GM12878 (cell line): ENCODE results near the gene SMC3. TPM values are rescaled to one million over a fixed set of nuclear protein-coding genes. Genes with fewer than 3 reads are reported as not detected.
A peak's percentile ranks its signal among the peaks of the same experiment; 100 is the strongest.

Source experiments
- ATF7 ChIP-seq: fragments of 450-650 bp; IDR thresholded peaks from 2 replicates; pipeline ENCODE4 v1.6.1; 2016; ENCODE audit warnings: low read depth, mild to moderate bottlenecking
- BCLAF1 ChIP-seq: fragments of 450-650 bp; IDR thresholded peaks from 2 replicates; pipeline ENCODE4 v1.6.1; 2017; ENCODE audit warnings: antibody characterized with exemption, mild to moderate bottlenecking, moderate library complexity
- CBX5 ChIP-seq: sonication (generic); IDR thresholded peaks from 2 replicates; pipeline ENCODE4 v1.6.1; 2016; ENCODE audit warnings: low read depth, moderate library complexity, mild to moderate bottlenecking, inconsistent platforms
- CREB1 ChIP-seq: IDR thresholded peaks from 2 replicates; pipeline ENCODE4 v1.6.1; 2012; ENCODE audit warnings: low read depth, mild to moderate bottlenecking, inconsistent platforms
- DPF2 ChIP-seq: fragments of 450-650 bp; IDR thresholded peaks from 2 replicates; pipeline ENCODE4 v1.6.1; 2017; ENCODE audit warnings: mild to moderate bottlenecking
- EGR1 ChIP-seq, 2 experiments: IDR thresholded peaks; 1 replicate in 1 of 2; 2 replicates in 1 of 2; pipeline ENCODE4 v1.6.1; 2011 to 2012; ENCODE audit warnings: low read depth in 2 of 2, low read length in 2 of 2, borderline replicate concordance in 1 of 2, mild to moderate bottlenecking in 1 of 2, moderate library complexity in 1 of 2
- ETV6 ChIP-seq, 2 experiments: fragments of 450-650 bp in 1 of 2; IDR thresholded peaks in 1 of 2; conservative IDR thresholded peaks in 1 of 2; 2 replicates each; pipeline ENCODE4 v1.6.1; 2014; ENCODE audit warnings: antibody characterized with exemption in 1 of 2, borderline replicate concordance in 1 of 2, low read depth in 1 of 2, mild to moderate bottlenecking in 1 of 2, moderate library complexity in 1 of 2
- FOXM1 ChIP-seq: IDR thresholded peaks from 2 replicates; pipeline ENCODE4 v1.6.1; 2012; ENCODE audit warnings: low read depth, mild to moderate bottlenecking, inconsistent platforms, low read length, moderate library complexity
- HCFC1 ChIP-seq: fragments of 150-350 bp; IDR thresholded peaks from 2 replicates; pipeline ENCODE4 v1.6.1; 2014; ENCODE audit warnings: low read length
- HDAC6 ChIP-seq: fragments of 200-600 bp; sonication (generic); IDR thresholded peaks from one replicate; pipeline ENCODE4 v1.8.0; 2017; ENCODE audit warnings: antibody characterized with exemption; ENCODE audit not compliant: unreplicated experiment
- IRF4 ChIP-seq: IDR thresholded peaks from 2 replicates; pipeline ENCODE4 v1.6.1; 2011; ENCODE audit warnings: low read depth, low read length
- MAX ChIP-seq: IDR thresholded peaks from 2 replicates; pipeline ENCODE4 v1.6.1; 2012; ENCODE audit warnings: low read depth, low read length, improper control_type of control experiment
- MLLT1 ChIP-seq: fragments of 450-650 bp; IDR thresholded peaks from 2 replicates; pipeline ENCODE4 v1.6.1; 2016; ENCODE audit warnings: mild to moderate bottlenecking
- MTA3 ChIP-seq: IDR thresholded peaks from 2 replicates; pipeline ENCODE4 v1.6.1; 2012; ENCODE audit warnings: low read length, inconsistent platforms, borderline replicate concordance
- NRF1 ChIP-seq: conservative IDR thresholded peaks from 2 replicates; pipeline ENCODE4 v1.6.1; 2011; ENCODE audit warnings: mild to moderate bottlenecking, low read depth, low read length, improper control_type of control experiment
- PAX8 ChIP-seq: fragments of 450-650 bp; IDR thresholded peaks from 2 replicates; pipeline ENCODE4 v1.6.1; 2017; ENCODE audit warnings: mild to moderate bottlenecking, moderate library complexity
- POLR2A ChIP-seq: IDR thresholded peaks from 2 replicates; pipeline ENCODE4 v1.6.1; 2011; ENCODE audit warnings: low read depth, mild to moderate bottlenecking, low read length
- POLR2AphosphoS5 ChIP-seq: IDR thresholded peaks from 2 replicates; pipeline ENCODE4 v1.6.1; 2011; ENCODE audit warnings: mild to moderate bottlenecking, low read length, inconsistent platforms
- RB1 ChIP-seq: fragments of 450-650 bp; formaldehyde crosslinking; IDR thresholded peaks from 2 replicates; pipeline ENCODE4 v1.6.1; 2017; ENCODE audit warnings: mild to moderate bottlenecking, borderline replicate concordance
- RBBP5 ChIP-seq: fragments of 200-600 bp; sonication (generic); conservative IDR thresholded peaks from 2 replicates; pipeline ENCODE4 v1.6.1; 2016
- RUNX3 ChIP-seq: IDR thresholded peaks from 2 replicates; pipeline ENCODE4 v1.6.1; 2012; ENCODE audit warnings: low read length, inconsistent platforms
- SMC3 ChIP-seq: IDR thresholded peaks from 2 replicates; pipeline ENCODE4 v1.6.1; 2011; ENCODE audit warnings: low read length, improper control_type of control experiment, borderline replicate concordance
- SREBF2 ChIP-seq: IDR thresholded peaks from 2 replicates; pipeline ENCODE4 v1.6.1; 2012; ENCODE audit warnings: mild to moderate bottlenecking, low read length
- TAF1 ChIP-seq: IDR thresholded peaks from 2 replicates; pipeline ENCODE4 v1.6.1; 2011; ENCODE audit warnings: mild to moderate bottlenecking, low read depth, low read length, borderline replicate concordance
- TCF7 ChIP-seq: IDR thresholded peaks from 2 replicates; pipeline ENCODE4 v1.6.1; 2014; ENCODE audit warnings: antibody characterized with exemption, borderline replicate concordance
- ZBTB33 ChIP-seq: fragments of 450-650 bp; IDR thresholded peaks from 2 replicates; pipeline ENCODE4 v1.6.1; 2017; ENCODE audit warnings: mild to moderate bottlenecking
- ZNF384 ChIP-seq: IDR thresholded peaks from 2 replicates; pipeline ENCODE4 v1.6.1; 2012; ENCODE audit warnings: low read depth, mild to moderate bottlenecking, low read length, improper control_type of control experiment, borderline replicate concordance
- polyA plus RNA-seq, 11 experiments: library from polyadenylated mRNA; depleted of rRNA in 4 of 11; unstranded in 6 of 11; stranded (reverse) in 5 of 11; fragments of >200 nt; fragmentation: Nextera tagmentation in 4 of 11; fragmentation: Illumina TruSeq in 1 of 11; extraction: Ambion mirVana in 4 of 11; extraction: Trizol in 1 of 11; gene quantifications; 1 replicate in 1 of 11; 2 replicates in 10 of 11; pipeline versions ENCODE4 v1.2.1 to v1.2.3, GENCODE V29; 2011 to 2016; ENCODE audit warnings: inconsistent platforms in 2 of 11, missing spikeins in 2 of 11, low read depth in 1 of 11
- total RNA-seq, 4 experiments: library from RNA; depleted of rRNA in 3 of 4; stranded (reverse); fragments of >200 nt in 3 of 4; fragmentation: Illumina TruSeq in 1 of 4; extraction: Trizol in 1 of 4; gene quantifications; 2 replicates each; pipeline versions ENCODE4 v1.2.1 to v1.2.3, GENCODE V29; 2013 to 2021

The SMC3 gene
- total and polyA plus RNA-seq, 10 of the 15 experiments (the other 5 are each of a cell fraction or from before 2014, with no cell fraction given): 30.4 to 123 (median 48.3) TPM

GRCh38 chr10:110547139-110547761 lies 20.2 kb upstream of the SMC3 start (continued):
- TF ChIP-seq POLR2AphosphoS5 (no peak), IRF4 (no peak), SMC3 (peak; percentile 93), RB1 (peak; percentile 63; the same call in 1 of the 2 replicates), RBBP5 (no peak), MLLT1 (no peak), PAX8 (no peak), ATF7 (peak; percentile 26; the same call in 1 of the 2 replicates), DPF2 (no peak), TAF1 (no peak), FOXM1 (peak; percentile 50; the same call in 1 of the 2 replicates), POLR2A (no peak), MTA3 (no peak), CREB1 (peak; percentile 30; the same call in 1 of the 2 replicates), ETV6 (conservative IDR thresholded peaks at IDR 0.05 in 1 of 2, IDR thresholded peaks at IDR 0.05 in 1 of 2; ENCODE audit: borderline replicate concordance in 1 of 2, low read depth in 1 of 2) (no peak), HDAC6 (no peak), CBX5 (0 out of 2 replicates have a peak, but pooled peaks have one; percentile 21), NRF1 (no peak), MAX (no peak), ZNF384 (no peak), EGR1 (IDR thresholded peaks at IDR 0.05; ENCODE audit: borderline replicate concordance in 1 of 2, low read depth in 2 of 2, low read length in 2 of 2) (no peak), ZBTB33 (no peak), BCLAF1 (no peak), SREBF2 (no peak), TCF7 (0 out of 2 replicates have a peak, but pooled peaks have one; percentile 24), HCFC1 (no peak), RUNX3 (peak; percentile 45; the same call in 1 of the 2 replicates)
